RWPE1 (cell line): ENCODE measurements around the gene RTEL1.

Experiments
- CTCF ChIA-PET: fragments of 350-600 bp; sonication (Branson Sonifier 250); formaldehyde crosslinking; extraction: SDS; loops from one replicate; lab custom pipeline; 2021; lab: Yijun Ruan, JAX
- POLR2A ChIA-PET: fragments of 400-600 bp; formaldehyde crosslinking; extraction: SDS; loops from one replicate; lab custom pipeline; 2020; ENCODE audit warnings: antibody characterized with exemption; ENCODE audit not compliant: low non-redundant PET; lab: Yijun Ruan, JAX
- DNase-seq: peaks from one replicate; pipeline ENCODE4 v3.0.0; 2012; ENCODE audit warnings: low spot score
- H3K27ac ChIP-seq: fragments of 450-650 bp; 2 replicates; pipeline ENCODE4 v1.5.1; 2017
- TF ChIP-seq, protein P1 (sequence below): fragments of 450-650 bp; conservative IDR thresholded peaks from 2 replicates; pipeline ENCODE4 v1.5.1; 2017; ENCODE audit warnings: low read depth, mild to moderate bottlenecking

The RTEL1 gene

DNA sequence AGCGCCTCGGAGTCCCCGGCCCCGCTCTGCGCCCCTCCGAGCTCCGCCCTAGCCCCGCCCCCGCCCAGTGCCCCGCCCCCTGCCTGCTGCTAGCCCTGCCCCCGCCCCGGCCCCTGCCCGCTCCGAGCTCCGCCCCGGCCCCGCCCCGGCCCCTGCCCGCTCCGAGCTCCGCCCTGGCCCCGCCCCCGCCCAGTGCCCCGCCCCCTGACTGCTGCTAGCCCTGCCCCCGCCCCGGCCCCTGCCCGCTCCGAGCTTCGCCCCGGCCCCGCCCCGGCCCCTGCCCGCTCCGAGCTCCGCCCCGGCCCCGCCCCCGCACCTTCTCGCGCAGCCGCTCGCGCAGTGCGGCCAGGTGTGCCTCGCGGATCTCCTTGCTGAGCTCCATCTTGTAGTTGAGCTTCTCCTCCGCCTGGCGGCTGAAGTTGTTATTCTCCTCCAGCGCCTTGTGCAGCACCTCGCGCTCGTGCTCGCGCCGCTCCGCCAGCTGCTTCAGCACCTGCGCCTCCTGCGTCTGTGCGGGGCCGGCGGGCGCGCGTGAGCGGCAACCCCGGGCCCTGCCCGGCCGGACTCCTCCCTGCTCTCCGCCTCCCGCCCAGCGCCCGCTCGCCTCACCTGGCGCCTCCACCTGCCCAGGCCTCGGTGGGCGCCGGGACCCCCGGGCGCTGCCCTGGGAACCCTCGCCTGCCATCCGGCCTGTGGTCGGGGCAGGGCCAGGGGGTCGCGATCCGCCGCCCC is 16.2 kb upstream of the RTEL1 start:
- no peak overlapping the region for H3K27ac ChIP-seq
- ChIA-PET CTCF (interaction anchor here (0.6 to 2.1 kb wide), 6 partner anchors 16 to 1223 kb away, joined by 3 to 13 read pairs (median 4); partner anchors contain the start of genes PTK6 and RTEL1), POLR2A (interaction anchor here (0.6 to 1.5 kb wide), 5 partner anchors 13 to 83 kb away, joined by 3 to 7 read pairs (median 4); partner anchors contain the start of genes RTEL1 and TNFRSF6B)
- DNase-seq, result peak; percentile 97
- TF ChIP-seq, protein P1, sequence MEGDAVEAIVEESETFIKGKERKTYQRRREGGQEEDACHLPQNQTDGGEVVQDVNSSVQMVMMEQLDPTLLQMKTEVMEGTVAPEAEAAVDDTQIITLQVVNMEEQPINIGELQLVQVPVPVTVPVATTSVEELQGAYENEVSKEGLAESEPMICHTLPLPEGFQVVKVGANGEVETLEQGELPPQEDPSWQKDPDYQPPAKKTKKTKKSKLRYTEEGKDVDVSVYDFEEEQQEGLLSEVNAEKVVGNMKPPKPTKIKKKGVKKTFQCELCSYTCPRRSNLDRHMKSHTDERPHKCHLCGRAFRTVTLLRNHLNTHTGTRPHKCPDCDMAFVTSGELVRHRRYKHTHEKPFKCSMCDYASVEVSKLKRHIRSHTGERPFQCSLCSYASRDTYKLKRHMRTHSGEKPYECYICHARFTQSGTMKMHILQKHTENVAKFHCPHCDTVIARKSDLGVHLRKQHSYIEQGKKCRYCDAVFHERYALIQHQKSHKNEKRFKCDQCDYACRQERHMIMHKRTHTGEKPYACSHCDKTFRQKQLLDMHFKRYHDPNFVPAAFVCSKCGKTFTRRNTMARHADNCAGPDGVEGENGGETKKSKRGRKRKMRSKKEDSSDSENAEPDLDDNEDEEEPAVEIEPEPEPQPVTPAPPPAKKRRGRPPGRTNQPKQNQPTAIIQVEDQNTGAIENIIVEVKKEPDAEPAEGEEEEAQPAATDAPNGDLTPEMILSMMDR, result no peak; the same call in 1 of the 2 replicates

DNA sequence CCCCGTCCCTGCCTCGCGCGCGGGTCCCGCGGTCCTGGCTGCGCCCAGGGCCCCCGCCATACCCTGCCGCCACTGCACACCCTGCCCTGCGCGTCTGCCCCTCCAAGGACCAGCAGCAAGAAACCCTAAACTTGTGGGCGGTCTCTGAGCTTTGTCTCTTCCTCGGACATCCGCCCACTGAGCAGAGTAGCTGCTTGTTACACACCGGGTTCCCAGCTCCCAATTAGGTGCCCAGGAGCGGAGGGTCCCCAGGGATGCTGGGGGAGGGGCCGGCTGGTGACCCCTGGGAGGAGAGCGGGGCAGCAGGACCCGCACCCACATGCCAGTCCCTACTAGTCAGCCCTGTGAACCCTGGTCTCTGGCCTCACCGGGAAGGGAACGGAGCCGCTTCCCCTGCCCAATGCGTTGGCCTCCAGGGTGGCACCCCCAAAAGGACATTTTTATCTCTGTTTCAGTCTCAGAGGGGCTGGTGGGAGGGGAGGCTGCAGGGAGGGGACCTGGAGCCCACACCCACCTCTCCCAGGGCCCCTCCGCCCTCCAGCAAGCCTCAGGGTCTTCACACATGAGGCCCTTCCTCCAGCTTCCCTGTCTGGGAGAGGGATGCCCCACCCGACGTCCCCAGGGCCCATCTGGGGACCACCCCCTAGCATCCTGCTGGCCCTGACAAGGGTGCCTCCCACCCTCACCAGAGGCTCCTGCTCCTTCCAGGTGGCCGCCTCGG is 15.4 kb upstream of the RTEL1 start:
- no peak overlapping the region for H3K27ac ChIP-seq
- ChIA-PET CTCF (interaction anchor here (0.6 to 2.1 kb wide), 4 partner anchors 15 to 105 kb away, joined by 3 to 13 read pairs (median 4); partner anchors contain the start of genes PTK6 and RTEL1), POLR2A (interaction anchor here (0.5 to 1.5 kb wide), 4 partner anchors 16 to 82 kb away, joined by 3 to 7 read pairs (median 6); partner anchors contain the start of genes RTEL1 and TNFRSF6B)
- TF ChIP-seq, protein P1, result no peak
- no peak for DNase-seq

DNA sequence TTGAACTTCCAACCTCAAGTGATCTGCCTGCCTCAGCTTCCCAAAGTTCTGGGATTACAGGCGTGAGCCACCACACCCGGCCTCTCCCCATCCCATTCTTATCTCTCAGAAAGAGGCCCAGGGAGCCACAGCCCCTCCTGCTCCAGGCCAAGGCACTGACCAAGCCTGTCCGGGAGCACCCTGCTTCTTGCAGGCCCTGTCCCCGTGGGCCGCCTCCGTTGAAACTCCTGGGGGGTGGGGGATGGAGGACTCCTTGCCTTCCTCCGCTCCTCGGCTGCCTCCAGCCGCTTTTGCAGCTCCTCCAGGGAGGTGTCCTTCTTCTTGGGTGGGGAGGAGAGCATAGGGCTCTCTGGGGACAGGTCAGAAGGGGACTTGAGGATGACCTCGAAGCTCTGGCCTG is 14.6 kb upstream of the RTEL1 start:
- H3K27ac ChIP-seq, result no peak overlapping the region
- no peak for DNase-seq
- POLR2A ChIA-PET, result interaction anchor here (1.5 kb wide), 1 partner anchor 53 kb away, joined by 4 read pairs; the partner anchor contains the start of gene TNFRSF6B
- CTCF ChIA-PET, result interaction anchor here (0.6 to 1.6 kb wide), 2 partner anchors 39 to 311 kb away, joined by 3 to 4 read pairs; no protein-coding TSS in a partner anchor
- TF ChIP-seq, protein P1, result no peak

DNA sequence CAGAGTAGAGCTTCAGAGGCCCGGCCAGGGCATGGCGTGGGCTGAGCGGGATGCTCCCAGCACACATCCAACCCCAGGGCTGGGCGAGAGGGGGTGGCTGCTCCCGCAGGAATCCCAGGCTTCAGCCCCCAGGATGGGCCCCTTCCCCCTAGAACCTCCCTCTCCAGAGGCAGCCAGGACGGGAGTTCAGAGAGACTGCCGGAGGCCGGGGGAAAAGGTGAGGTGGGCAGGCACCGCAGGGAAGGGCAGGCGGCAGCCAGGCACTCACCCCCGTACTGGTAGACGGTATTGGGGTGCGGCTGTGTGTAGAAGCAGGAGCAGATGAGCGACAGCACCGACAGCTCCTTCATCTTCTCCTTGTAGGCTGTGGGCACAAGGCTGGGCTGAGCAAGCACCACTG is 14.2 kb upstream of the RTEL1 start:
- H3K27ac ChIP-seq, result no peak overlapping the region
- ChIA-PET CTCF (interaction anchor here (0.6 to 1.6 kb wide), 2 partner anchors 38 to 311 kb away, joined by 3 to 4 read pairs; no protein-coding TSS in a partner anchor), POLR2A (no interaction called here)
- TF ChIP-seq, protein P1, result no peak
- DNase-seq, result no peak

DNA sequence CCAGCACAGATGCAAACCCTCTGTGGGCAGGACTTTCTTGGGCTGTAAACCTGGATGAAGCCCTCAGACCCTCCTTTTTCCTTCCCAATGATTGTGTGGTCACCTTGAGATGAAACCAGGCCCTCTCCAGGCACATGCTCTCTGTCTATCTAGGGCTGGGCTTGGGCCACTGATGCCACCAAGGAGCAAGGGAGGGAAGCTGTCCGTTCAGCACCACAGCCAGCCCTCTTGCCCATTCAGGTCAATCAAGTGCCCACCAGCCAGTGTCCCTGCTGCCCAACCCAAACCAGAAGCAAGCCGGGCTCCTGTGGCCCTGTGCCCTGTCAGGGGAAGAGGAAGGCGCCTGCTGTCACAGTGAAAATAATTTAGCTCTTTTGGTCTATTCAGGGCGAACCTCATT is 12.9 kb upstream of the RTEL1 start:
- no peak overlapping the region for H3K27ac ChIP-seq
- ChIA-PET CTCF (interaction anchor here (0.6 to 1.6 kb wide), 2 partner anchors 37 to 363 kb away, joined by 3 to 4 read pairs; no protein-coding TSS in a partner anchor), POLR2A (no interaction called here)
- TF ChIP-seq, protein P1, result no peak
- no peak for DNase-seq

DNA sequence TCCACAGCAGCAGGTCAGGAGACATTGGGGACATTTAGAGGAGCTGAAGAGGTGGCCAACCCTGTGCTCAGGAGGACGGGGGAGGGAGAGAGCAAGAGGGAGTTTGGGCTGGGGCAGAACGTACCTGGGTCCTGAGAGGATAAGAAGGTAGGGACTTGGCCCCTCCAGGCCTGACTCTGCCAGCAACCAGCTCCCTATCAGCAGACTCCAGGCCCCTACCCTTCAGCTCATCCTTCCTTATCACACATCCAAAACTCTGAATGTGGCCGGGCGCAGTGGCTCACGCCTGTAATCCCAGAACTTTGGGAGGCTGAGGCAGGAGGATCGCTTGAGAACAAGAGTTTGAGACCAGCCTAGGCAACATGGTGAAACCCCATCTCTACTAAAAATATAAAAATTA is 9.9 kb upstream of the RTEL1 start:
- POLR2A ChIA-PET, result no interaction called here
- H3K27ac ChIP-seq, result peak overlapping the region; percentile 42
- TF ChIP-seq, protein P1, result no peak
- no peak for DNase-seq
- CTCF ChIA-PET, result interaction anchor here (0.7 kb wide), 1 partner anchor 58 kb away, joined by 3 read pairs; no protein-coding TSS in a partner anchor
